Measurements from ENCODE around the gene SIL1. TPM values are rescaled to one million over a fixed set of nuclear protein-coding genes. Genes with fewer than 3 reads are reported as not detected.

SIL1 gene
- total and polyA plus RNA-seq, 9 of the 15 experiments (the other 6 are each of a cell fraction or from before 2014, with no cell fraction given), result 1.3 to 30.5 (median 18.1) TPM

- TF ChIP-seq PBX2 (CRISPR knock-in tag; IDR thresholded peaks at IDR 0.05; ENCODE audit: low read depth) (0 out of 2 replicates have a peak, but pooled peaks have one; percentile 52), PBX2 (tag; conservative IDR thresholded peaks at IDR 0.05; ENCODE audit: low read depth) (peak; percentile 44; the same call in 1 of the 2 replicates), EWSR1 (IDR thresholded peaks at IDR 0.05; ENCODE audit: borderline replicate concordance, low read depth, partially characterized antibody) (no peak), MEIS2 (IDR thresholded peaks at IDR 0.05; ENCODE audit: partially characterized antibody) (peak; percentile 43), ZSCAN29 (IDR thresholded peaks at IDR 0.05) (no peak), SPI1 (IDR thresholded peaks at IDR 0.05; ENCODE audit: borderline replicate concordance, low read depth, low read length) (peak; percentile 92), PKNOX1 (IDR thresholded peaks at IDR 0.05) (peak; percentile 96), OTX1 (CRISPR knock-in tag; IDR thresholded peaks at IDR 0.05) (0 out of 2 replicates have a peak, but pooled peaks have one; percentile 16)
These were observed 47.7 kb downstream of the SIL1 start (continued) for GRCh38 chr5:139150367-139150999.
